ENCODE results near the gene RABGEF1.
"Not testable (repeated sequence)": the region's sequence is repeated elsewhere in the genome, so short reads cannot be mapped to it uniquely, and the experiment has no call there.

The RABGEF1 gene

DNA sequence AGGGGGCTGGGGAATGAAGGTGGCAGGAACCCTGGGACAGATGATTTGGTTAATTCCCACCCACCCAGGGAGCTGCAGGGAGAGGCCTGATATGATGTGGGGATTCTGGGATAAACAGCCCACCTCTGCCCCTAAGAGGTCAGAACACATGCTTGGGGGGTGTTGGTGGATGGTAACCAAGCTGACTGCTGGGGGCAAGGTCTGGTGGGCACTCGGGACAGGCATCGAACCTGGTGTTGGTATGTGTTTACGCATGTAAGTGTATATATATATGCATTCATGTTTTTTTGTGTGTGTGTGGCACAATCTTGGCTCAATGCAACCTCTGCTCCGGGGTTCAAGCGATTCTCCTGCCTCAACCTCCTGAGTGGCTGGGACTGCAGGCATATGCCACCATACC is 99.8 kb downstream of the RABGEF1 start:
- H3K9me3 ChIP-seq (ENCODE audit: insufficient read depth, low read depth, low read length), result no peaks in the 10 kb centered on the region
- no peaks in the 10 kb centered on the region for H3K27me3 ChIP-seq (ENCODE audit: insufficient read depth, low read length)
- H3K36me3 ChIP-seq (ENCODE audit: insufficient read depth, low read length), result no peaks in the 10 kb centered on the region
- no peak overlapping the region for H3K9ac ChIP-seq (ENCODE audit: low read depth, low read length)
- H3K27ac ChIP-seq (ENCODE audit: low read depth, low read length), result no peak overlapping the region
- no peak overlapping the region for H3K4me3 ChIP-seq (ENCODE audit: low read length)
- WGBS, result 90% methylated on average over 5 of the region's 5 CpGs
- no peaks in the 10 kb centered on the region for H3K4me1 ChIP-seq (ENCODE audit: insufficient read depth, low read length)

GRCh38 chr7:66841898-66842297 is 101.4 kb downstream of the RABGEF1 start:
- no peaks in the 10 kb centered on the region for H3K27me3 ChIP-seq (ENCODE audit: insufficient read depth, low read length)
- H3K9me3 ChIP-seq (ENCODE audit: insufficient read depth, low read depth, low read length), result no peaks in the 10 kb centered on the region
- 93% methylated on average over 5 of the region's 5 CpGs for WGBS

DNA sequence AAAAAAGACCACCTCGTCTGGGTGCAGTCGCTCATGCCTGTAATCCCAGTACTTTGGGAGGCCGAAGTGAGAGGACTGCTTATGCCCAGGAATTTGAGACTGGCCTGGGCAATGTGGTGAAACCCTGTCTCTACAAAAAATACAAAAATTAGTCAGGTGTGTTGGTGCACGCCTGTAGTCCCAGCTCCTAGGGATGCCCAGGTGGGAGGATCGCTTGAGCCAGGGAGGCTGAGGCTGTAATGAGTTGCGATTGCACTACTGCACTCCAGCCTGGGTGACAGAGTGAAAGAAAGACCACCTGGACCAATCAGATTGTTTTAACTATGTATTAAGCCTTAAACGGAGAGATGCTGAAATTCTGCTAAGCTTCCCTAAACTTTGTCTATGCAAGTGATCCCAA is 103.0 kb downstream of the RABGEF1 start:
- H3K4me3 ChIP-seq (ENCODE audit: low read length), result peak overlapping the region; percentile 94

More at GRCh38 chr7:66841898-66842297, 101.4 kb downstream of the RABGEF1 start:
- Histone ChIP-seq H3K4me3 (ENCODE audit: low read length) (no peak overlapping the region), H3K36me3 (ENCODE audit: insufficient read depth, low read length) (no peaks in the 10 kb centered on the region), H3K4me1 (ENCODE audit: insufficient read depth, low read length) (peaks cover 7% of the 10 kb centered on the region), H3K9ac (ENCODE audit: low read depth, low read length) (no peak overlapping the region), H3K27ac (ENCODE audit: low read depth, low read length) (no peak overlapping the region)

GRCh38 chr7:66844552-66845378 is 104.2 kb downstream of the RABGEF1 start:
- H3K27ac ChIP-seq (ENCODE audit: low read depth, low read length), result peak overlapping the region; percentile 94
- 1% methylated on average over 61 of the region's 61 CpGs for WGBS
- no peaks in the 10 kb centered on the region for H3K9me3 ChIP-seq (ENCODE audit: insufficient read depth, low read depth, low read length)
- H3K27me3 ChIP-seq (ENCODE audit: insufficient read depth, low read length), result no peaks in the 10 kb centered on the region
- H3K4me1 ChIP-seq (ENCODE audit: insufficient read depth, low read length), result peaks cover 19% of the 10 kb centered on the region
- peak overlapping the region; percentile 87 for H3K9ac ChIP-seq (ENCODE audit: low read depth, low read length)
- peak overlapping the region; percentile 94 for H3K4me3 ChIP-seq (ENCODE audit: low read length)
- no peaks in the 10 kb centered on the region for H3K36me3 ChIP-seq (ENCODE audit: insufficient read depth, low read length)

More for the DNA sequence above, 103.0 kb downstream of the RABGEF1 start:
- H3K9ac ChIP-seq (ENCODE audit: low read depth, low read length), result 0 out of 2 replicates have a peak overlapping the region, but pooled peaks have one; percentile 31
- H3K9me3 ChIP-seq (ENCODE audit: insufficient read depth, low read depth, low read length); H3K27me3 ChIP-seq (ENCODE audit: insufficient read depth, low read length); H3K36me3 ChIP-seq (ENCODE audit: insufficient read depth, low read length); H3K27ac ChIP-seq (ENCODE audit: low read depth, low read length): not testable (repeated sequence)
- peaks cover 17% of the 10 kb centered on the region for H3K4me1 ChIP-seq (ENCODE audit: insufficient read depth, low read length)
- WGBS, result 81% methylated on average over 7 of the region's 7 CpGs

DNA sequence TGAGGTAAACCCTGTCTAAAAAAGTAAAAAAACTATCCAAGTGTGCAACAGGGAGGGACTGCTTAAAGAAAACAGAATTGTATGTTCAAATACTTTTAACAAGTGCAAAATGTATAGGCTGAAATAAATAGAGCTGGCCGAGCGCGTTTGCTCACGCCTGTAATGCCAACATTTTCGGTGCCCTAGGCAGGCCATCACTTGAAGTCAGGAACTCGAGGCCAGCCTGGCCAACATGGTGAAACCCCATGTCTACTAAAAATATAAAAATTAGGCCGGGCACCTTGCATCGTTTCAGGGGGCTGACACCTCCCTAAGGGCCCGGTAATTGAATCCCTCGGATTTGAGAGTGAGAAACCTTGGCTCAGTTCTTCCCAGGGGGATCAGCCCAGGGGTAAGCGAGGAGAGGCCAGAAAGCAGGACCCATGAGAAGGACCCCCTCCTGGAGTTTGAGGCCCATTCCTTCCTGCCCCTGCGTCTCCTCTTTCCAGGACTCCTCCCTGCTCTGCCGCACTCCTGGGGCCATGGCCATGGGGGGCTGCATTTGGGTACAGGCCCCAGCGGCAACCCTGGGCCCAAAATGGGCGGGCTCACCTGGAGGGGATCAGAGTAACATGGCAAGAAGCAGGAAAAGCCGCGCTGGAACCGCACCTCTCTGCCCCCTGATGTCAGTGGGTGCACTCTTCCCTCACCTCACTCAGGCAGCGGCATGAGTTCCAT is 105.0 kb downstream of the RABGEF1 start:
- H3K9ac ChIP-seq (ENCODE audit: low read depth, low read length), result peak overlapping the region; percentile 87
- 84% methylated on average over 19 of the region's 19 CpGs for WGBS
- H3K4me3 ChIP-seq (ENCODE audit: low read length), result peak overlapping the region; percentile 94
- peak overlapping the region; percentile 94 for H3K27ac ChIP-seq (ENCODE audit: low read depth, low read length)
- no peaks in the 10 kb centered on the region for H3K36me3 ChIP-seq (ENCODE audit: insufficient read depth, low read length)
- no peaks in the 10 kb centered on the region for H3K27me3 ChIP-seq (ENCODE audit: insufficient read depth, low read length)
- no peaks in the 10 kb centered on the region for H3K9me3 ChIP-seq (ENCODE audit: insufficient read depth, low read depth, low read length)
- peaks cover 19% of the 10 kb centered on the region for H3K4me1 ChIP-seq (ENCODE audit: insufficient read depth, low read length)

GRCh38 chr7:66846096-66846445 is 105.5 kb downstream of the RABGEF1 start:
- not testable (repeated sequence) for H3K27me3 ChIP-seq (ENCODE audit: insufficient read depth, low read length); H3K9ac ChIP-seq (ENCODE audit: low read depth, low read length); H3K36me3 ChIP-seq (ENCODE audit: insufficient read depth, low read length); H3K9me3 ChIP-seq (ENCODE audit: insufficient read depth, low read depth, low read length)
- Histone ChIP-seq H3K27ac (ENCODE audit: low read depth, low read length) (peak overlapping the region; percentile 94), H3K4me3 (ENCODE audit: low read length) (peak overlapping the region; percentile 94; the same call in 1 of the 2 replicates), H3K4me1 (ENCODE audit: insufficient read depth, low read length) (peaks cover 19% of the 10 kb centered on the region)
- 95% methylated on average over 4 of the region's 4 CpGs for WGBS

- not testable (repeated sequence) for H3K9me3 ChIP-seq (ENCODE audit: insufficient read depth, low read depth, low read length); H3K27me3 ChIP-seq (ENCODE audit: insufficient read depth, low read length); H3K36me3 ChIP-seq (ENCODE audit: insufficient read depth, low read length)
- 0 out of 2 replicates have a peak overlapping the region, but pooled peaks have one; percentile 23 for H3K4me3 ChIP-seq (ENCODE audit: low read length)
- peak overlapping the region; percentile 94; the same call in 1 of the 2 replicates for H3K27ac ChIP-seq (ENCODE audit: low read depth, low read length)
- peaks cover 19% of the 10 kb centered on the region for H3K4me1 ChIP-seq (ENCODE audit: insufficient read depth, low read length)
- H3K9ac ChIP-seq (ENCODE audit: low read depth, low read length), result peak overlapping the region; percentile 57
- no CpG with 5 or more reads among the region's 2 CpGs for WGBS
These were observed 107.0 kb downstream of the RABGEF1 start for GRCh38 chr7:66847523-66847855.

- H3K27me3 ChIP-seq (ENCODE audit: insufficient read depth, low read length), result no peaks in the 10 kb centered on the region
- peaks cover 19% of the 10 kb centered on the region for H3K4me1 ChIP-seq (ENCODE audit: insufficient read depth, low read length)
- peak overlapping the region; percentile 26 for H3K4me3 ChIP-seq (ENCODE audit: low read length)
- peak overlapping the region; percentile 90 for H3K27ac ChIP-seq (ENCODE audit: low read depth, low read length)
- no peaks in the 10 kb centered on the region for H3K36me3 ChIP-seq (ENCODE audit: insufficient read depth, low read length)
- H3K9me3 ChIP-seq (ENCODE audit: insufficient read depth, low read depth, low read length), result no peaks in the 10 kb centered on the region
- peak overlapping the region; percentile 57 for H3K9ac ChIP-seq (ENCODE audit: low read depth, low read length)
- WGBS, result 56% methylated on average over 8 of the region's 9 CpGs
These were observed 107.6 kb downstream of the RABGEF1 start for GRCh38 chr7:66847879-66848790.

GRCh38 chr7:66859339-66859738 is 118.8 kb downstream of the RABGEF1 start:
- Histone ChIP-seq H3K9ac (ENCODE audit: low read depth, low read length) (no peak overlapping the region), H3K4me3 (ENCODE audit: low read length) (no peak overlapping the region), H3K27me3 (ENCODE audit: insufficient read depth, low read length) (no peaks in the 10 kb centered on the region), H3K4me1 (ENCODE audit: insufficient read depth, low read length) (no peaks in the 10 kb centered on the region; the same call in 1 of the 2 replicates), H3K27ac (ENCODE audit: low read depth, low read length) (no peak overlapping the region), H3K9me3 (ENCODE audit: insufficient read depth, low read depth, low read length) (no peaks in the 10 kb centered on the region), H3K36me3 (ENCODE audit: insufficient read depth, low read length) (peaks cover 20% of the 10 kb centered on the region)
- 96% methylated on average over 1 of the region's 1 CpG for WGBS

DNA sequence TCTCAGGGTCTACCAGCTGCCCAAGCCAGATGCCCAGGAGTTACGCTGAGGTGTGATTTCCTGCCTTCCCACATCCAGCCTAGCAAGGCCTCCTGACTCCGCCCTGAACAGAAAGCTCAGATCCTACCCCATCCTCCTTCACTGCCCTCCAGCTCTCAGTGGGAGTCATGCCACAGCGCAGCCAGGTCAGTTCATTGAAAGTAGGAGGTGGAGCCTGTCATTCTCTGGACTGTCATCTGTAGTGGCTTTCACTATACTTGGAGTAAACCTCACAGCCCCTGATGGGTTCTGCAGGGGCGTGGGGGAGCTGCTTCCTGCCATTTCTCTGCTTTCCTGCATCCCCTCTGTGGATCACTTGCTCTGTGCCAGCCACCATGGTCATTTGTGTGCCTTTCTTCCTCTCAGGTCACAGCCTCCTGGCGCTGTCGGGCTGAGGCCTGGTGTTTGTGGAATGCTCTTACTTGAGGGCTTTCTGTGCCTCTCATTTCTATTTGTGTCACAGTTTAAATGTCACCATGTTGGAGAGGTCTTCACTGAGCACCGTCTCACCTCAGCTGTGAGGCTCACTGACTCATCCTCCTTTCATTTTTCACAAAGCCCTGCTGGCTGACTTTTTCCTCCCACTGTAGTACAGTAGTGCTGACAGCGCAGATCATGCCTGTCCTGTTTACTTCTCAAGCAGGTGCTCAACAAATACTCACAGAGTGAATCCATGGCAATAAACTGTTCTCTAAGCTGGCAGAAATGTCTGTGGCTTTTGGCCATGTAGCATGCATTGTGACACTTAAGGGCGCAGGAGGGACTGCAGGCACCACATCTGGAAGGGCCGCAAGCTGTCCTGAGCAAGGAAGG is 119.5 kb downstream of the RABGEF1 start:
- Histone ChIP-seq H3K9me3 (ENCODE audit: insufficient read depth, low read depth, low read length) (no peaks in the 10 kb centered on the region), H3K27me3 (ENCODE audit: insufficient read depth, low read length) (no peaks in the 10 kb centered on the region), H3K36me3 (ENCODE audit: insufficient read depth, low read length) (peaks cover 20% of the 10 kb centered on the region), H3K4me3 (ENCODE audit: low read length) (no peak overlapping the region), H3K27ac (ENCODE audit: low read depth, low read length) (no peak overlapping the region), H3K4me1 (ENCODE audit: insufficient read depth, low read length) (no peaks in the 10 kb centered on the region; the same call in 1 of the 2 replicates), H3K9ac (ENCODE audit: low read depth, low read length) (no peak overlapping the region)
- WGBS, result 83% methylated on average over 10 of the region's 10 CpGs
